ENCODE data around the gene ZNF823. TPM values are rescaled to one million over a fixed set of nuclear protein-coding genes. Genes with fewer than 3 reads are reported as not detected.

Gene ZNF823
- total and polyA plus RNA-seq, 4 donors: 2.4 to 6.4 (median 3.1) TPM

GRCh38 chr19:11736696-11737095, 2.0 kb downstream of the ZNF823 start:
- no peaks in the 10 kb centered on the region for H3K27me3 ChIP-seq (ENCODE audit: control insufficient read depth in 4 of 4, insufficient read depth in 4 of 4, low read length in 3 of 4)
- H3K4me3 ChIP-seq (ENCODE audit: low read depth in 1 of 3, low read length in 3 of 3): no peak overlapping the region
- H3K4me1 ChIP-seq (ENCODE audit: control insufficient read depth in 4 of 4, insufficient read depth in 4 of 4, low read length in 3 of 4): peaks cover 10 to 16% (median 13%) of the 10 kb centered on the region in 4 donors
- DNase-seq (ENCODE audit: low spot score): no peak
- H3K9me3 ChIP-seq (ENCODE audit: control insufficient read depth in 4 of 4, low read length in 3 of 4): no peaks in the 10 kb centered on the region
- WGBS: 66% methylated on average over 2 of the region's 2 CpGs
- TF ChIP-seq HNF4G (IDR thresholded peaks at IDR 0.05) (no peak), REST (IDR thresholded peaks at IDR 0.05) (no peak), FOXA2 (IDR thresholded peaks at IDR 0.05) (no peak), HNF4A (conservative IDR thresholded peaks at IDR 0.05) (no peak), GABPA (IDR thresholded peaks at IDR 0.05 in 1 of 2, conservative IDR thresholded peaks at IDR 0.05 in 1 of 2) (no peak), RAD21 (IDR thresholded peaks at IDR 0.05) (no peak), NR2F2 (IDR thresholded peaks at IDR 0.05) (no peak), ZBTB33 (IDR thresholded peaks at IDR 0.05) (no peak), RXRA (IDR thresholded peaks at IDR 0.05) (no peak), FOXA1 (IDR thresholded peaks at IDR 0.05) (no peak), SP1 (IDR thresholded peaks at IDR 0.05) (no peak), EGR1 (IDR thresholded peaks at IDR 0.05; ENCODE audit: low read depth in 2 of 2) (no peak), ATF3 (IDR thresholded peaks at IDR 0.05) (no peak), JUND (IDR thresholded peaks at IDR 0.05) (no peak), YY1 (IDR thresholded peaks at IDR 0.05) (no peak), TAF1 (conservative IDR thresholded peaks at IDR 0.05) (no peak)
- TF ChIP-seq, protein P1, sequence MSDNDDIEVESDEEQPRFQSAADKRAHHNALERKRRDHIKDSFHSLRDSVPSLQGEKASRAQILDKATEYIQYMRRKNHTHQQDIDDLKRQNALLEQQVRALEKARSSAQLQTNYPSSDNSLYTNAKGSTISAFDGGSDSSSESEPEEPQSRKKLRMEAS (IDR thresholded peaks at IDR 0.05): no peak
- TF ChIP-seq, protein P2, sequence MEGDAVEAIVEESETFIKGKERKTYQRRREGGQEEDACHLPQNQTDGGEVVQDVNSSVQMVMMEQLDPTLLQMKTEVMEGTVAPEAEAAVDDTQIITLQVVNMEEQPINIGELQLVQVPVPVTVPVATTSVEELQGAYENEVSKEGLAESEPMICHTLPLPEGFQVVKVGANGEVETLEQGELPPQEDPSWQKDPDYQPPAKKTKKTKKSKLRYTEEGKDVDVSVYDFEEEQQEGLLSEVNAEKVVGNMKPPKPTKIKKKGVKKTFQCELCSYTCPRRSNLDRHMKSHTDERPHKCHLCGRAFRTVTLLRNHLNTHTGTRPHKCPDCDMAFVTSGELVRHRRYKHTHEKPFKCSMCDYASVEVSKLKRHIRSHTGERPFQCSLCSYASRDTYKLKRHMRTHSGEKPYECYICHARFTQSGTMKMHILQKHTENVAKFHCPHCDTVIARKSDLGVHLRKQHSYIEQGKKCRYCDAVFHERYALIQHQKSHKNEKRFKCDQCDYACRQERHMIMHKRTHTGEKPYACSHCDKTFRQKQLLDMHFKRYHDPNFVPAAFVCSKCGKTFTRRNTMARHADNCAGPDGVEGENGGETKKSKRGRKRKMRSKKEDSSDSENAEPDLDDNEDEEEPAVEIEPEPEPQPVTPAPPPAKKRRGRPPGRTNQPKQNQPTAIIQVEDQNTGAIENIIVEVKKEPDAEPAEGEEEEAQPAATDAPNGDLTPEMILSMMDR (IDR thresholded peaks at IDR 0.05; ENCODE audit: low read depth, low read length, missing input control): no peak
- no peak overlapping the region for H3K27ac ChIP-seq (ENCODE audit: low read depth in 1 of 2, low read length in 2 of 2)
- H3K36me3 ChIP-seq (ENCODE audit: control insufficient read depth in 4 of 4, insufficient read depth in 3 of 4, low read depth in 1 of 4, low read length in 3 of 4): no peaks in the 10 kb centered on the region
- H3K9ac ChIP-seq (ENCODE audit: low read depth in 1 of 2, low read length in 2 of 2): no peak overlapping the region
